ENCODE data around the gene CPN2.

The CPN2 gene, protein sequence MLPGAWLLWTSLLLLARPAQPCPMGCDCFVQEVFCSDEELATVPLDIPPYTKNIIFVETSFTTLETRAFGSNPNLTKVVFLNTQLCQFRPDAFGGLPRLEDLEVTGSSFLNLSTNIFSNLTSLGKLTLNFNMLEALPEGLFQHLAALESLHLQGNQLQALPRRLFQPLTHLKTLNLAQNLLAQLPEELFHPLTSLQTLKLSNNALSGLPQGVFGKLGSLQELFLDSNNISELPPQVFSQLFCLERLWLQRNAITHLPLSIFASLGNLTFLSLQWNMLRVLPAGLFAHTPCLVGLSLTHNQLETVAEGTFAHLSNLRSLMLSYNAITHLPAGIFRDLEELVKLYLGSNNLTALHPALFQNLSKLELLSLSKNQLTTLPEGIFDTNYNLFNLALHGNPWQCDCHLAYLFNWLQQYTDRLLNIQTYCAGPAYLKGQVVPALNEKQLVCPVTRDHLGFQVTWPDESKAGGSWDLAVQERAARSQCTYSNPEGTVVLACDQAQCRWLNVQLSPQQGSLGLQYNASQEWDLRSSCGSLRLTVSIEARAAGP

DNA sequence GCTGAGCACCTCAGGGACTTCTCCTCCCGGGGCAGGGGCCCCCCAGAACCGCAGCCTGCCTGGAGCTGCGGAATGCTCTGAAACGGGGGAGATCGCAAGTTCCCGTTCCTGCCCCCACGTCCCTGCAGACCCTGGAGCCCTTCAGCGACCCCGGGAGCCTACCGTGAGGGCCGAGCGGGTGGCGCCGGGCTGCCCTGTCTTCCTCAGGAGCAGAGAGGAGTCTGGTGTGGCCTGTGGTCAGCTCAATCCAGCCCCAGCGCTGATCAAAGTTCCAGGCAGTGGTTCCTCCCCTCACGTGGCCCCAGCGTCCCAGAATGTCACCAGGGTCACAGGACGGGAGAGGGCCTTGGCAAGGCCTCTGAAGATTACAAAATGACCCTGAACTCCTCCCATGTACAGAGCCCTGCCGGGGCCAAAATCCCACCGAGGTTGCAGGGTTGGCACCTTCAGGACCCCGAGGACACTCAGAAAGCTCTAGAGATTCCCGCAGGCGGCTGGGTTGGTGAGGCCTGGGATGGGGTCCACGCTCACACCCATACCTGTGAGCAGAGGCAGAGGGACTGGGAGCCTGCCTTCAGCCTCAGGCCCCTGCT lies at the start of gene CPN2:
CPN2 (minus strand) TSS at position 249 of the 593 bp plus-strand sequence. CDS start 8,626 bp downstream, outside the sequence.
- no peak for DNase-seq

DNA sequence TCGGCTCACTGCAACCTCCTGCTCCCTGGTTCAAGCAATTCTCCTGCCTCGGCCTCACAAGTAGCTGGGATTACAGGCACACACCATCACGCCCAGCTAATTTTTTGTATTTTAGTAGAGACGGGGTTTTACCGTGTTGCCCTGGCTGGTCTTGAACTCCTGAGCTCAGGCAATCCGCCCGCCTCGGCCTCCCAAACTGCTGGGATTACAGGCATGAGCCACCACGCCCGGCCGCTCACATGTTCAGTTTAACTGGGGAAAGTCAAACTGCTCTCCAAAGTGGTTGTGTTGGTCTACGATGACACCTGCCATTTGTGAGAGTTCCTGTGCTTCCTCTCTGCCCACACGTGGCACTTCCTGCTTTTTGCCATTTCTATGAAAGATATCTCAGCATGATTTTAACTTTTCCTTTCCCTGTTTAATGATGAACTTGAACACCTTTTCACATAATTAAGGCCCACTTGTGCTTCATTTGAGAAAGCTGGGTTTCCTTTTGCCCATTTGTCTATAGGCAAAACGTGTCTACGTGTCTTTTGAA lies 48.8 kb upstream of the CPN2 start:
- no peak for DNase-seq

DNA sequence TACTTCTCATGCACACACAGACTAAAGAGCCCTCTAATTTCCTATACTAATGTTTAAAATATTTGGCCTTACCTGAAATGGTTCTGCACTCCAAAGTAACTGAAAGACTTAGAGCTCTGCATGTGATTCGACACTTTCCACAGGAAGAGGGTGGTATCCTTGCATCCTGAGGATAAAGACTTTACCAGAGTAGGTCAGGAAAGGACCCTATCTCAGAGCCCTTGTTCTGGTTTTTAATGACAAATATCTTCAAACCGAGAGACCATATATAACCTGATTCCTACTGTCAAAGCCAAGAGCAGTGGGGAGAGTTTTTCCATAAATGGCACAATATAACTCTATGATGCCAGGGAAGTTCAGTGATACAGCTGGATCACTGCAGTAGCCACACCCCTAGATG lies 48.0 kb upstream of the CPN2 start, which contains the start of gene GP5:
GP5 (minus strand) TSS at position 101 of the 400 bp plus-strand sequence. CDS start 984 bp downstream, outside the sequence.
- DNase-seq = no peak

DNA sequence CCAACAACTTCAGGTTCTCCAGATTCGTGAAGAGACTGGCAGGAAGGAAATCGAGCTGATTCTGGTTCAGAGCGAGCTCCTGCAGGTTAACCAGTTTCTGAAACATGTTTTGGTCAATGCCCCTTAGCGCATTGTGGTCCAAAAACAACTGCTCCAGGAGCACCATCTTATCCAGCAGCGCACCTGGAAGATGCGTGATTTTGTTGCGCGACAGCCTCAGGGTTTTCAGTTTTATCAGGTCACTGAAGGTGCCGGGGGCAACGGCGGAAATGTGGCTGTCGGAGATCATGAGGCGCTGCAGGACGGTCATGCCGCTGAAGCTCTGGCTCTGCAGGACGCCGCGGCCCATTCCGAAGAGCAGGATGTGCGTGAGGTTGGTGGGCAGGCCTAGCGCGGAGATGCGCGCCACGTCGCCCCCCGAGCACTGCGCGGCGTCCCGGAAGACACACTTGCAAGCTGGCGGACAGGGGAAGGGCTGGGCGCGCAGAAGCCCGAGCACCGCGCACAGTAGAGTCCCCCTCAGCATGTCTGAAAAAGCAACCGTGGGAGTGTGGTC lies 46.7 kb upstream of the CPN2 start:
- peak; percentile 46 for DNase-seq

DNA sequence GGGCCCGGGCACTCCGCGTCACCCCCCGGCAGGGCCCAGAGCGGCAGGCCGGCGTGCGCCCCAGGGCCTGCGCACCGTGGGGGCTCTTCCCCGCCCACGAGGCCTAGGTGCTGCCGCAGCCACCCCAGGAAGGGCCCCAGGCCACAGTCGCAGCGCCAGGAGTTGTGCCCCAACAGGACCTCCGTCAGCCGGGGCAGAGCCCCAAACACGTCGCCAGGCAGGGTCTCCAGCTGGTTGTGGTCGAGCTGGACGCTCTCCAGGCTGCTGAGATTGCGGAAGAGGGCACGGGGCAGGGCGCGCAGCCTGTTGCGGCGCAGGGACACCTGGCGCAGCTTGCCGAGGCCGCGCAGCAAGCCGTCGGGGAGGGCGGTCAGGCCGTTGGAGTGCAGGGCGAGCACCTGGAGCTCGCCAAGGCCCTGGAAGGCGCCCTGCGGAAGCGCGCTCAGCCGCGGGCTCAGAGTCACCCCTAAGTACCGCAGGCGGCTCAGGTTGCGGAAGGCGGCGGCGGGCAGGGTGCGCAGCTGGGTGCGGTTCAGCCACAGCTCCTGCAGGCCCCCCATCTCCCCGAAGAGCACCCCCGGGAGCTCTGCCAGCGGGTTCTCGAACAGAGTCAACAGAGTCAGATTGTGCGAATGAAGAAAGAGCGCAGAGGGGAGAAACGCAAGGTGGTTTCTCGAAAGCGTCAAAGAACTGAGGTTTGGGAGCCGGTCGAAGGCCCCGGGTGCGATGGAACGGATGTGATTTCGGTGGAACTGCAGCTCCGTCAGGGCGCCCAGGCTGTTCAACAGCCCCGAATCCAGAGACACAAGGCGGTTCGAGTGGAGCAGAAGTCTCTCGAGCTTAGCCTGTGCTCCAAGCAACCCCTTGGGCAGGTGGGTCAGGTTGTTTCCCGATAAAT lies 46.0 kb upstream of the CPN2 start:
- peak; percentile 55 for DNase-seq

DNA sequence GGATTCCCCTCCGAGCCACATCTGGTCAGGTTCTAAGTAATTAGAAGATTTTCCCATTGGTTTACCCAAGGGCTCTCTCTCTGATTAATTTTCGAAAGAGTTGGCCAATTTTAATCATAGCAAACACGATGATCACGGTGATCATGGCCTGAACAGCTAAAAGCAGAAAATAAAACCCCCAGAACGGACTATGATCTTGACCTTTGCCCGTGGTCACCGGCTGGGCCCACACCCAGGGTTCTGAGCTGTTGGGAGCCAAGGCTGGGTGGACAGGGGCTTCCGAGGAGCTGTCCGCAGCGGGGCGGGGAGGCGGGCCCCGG lies 45.4 kb upstream of the CPN2 start:
- DNase-seq = no peak

DNA sequence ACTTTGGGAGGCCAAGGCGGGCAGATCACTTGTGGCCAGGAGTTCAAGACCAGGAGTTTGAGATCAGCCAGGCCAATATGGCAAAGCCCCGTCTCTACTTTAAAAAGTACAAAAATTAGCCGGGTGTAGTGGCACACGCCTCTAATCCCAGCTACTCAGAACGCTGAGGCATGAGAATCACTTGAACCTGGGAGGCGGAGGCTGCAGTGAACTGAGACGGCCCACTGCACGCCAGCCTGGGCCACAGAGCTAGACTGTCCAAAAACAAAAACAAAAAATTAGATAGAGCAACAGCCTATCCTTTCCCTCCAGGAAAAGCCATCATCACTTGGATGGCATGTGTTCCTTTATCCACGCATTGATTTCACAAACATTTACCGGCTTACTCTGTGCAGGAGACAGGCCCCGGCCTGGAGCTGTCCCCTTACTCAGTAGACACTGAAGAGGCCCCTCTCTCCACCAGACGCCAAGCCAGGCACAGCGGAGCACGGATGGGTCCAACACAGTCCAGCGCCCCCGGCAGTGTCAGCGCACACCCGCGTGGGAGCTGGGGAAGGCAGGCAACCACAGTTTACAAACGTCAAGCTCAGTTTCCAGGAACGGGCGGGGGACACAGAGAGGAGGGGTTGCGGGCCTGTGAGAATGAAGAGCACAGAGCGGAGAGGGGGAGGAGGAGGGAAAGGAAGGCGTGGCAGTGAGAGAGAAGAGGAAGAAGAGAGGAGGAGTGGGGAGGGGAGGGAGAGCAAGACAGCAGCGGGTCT lies 44.8 kb upstream of the CPN2 start:
- peak; percentile 74 for DNase-seq

DNA sequence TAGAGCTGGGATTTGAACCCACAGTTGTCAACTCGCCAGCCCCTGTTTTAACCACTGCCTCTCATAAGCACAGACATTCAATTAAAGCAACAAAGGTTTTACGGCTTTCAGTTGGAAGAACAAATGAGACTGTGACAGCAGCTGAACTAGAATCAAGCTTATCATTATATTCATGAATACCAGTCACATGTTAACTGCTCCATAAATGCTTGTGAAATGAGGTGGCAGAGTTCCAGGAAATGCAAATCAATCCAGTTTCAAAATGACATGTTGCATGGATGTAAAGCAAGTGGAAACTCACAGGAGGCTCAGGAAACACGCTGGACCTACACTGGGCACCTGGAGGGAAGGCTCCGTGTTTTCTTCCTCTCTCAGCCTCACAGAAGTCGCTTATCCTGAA lies 44.1 kb upstream of the CPN2 start:
- no peak for DNase-seq

DNA sequence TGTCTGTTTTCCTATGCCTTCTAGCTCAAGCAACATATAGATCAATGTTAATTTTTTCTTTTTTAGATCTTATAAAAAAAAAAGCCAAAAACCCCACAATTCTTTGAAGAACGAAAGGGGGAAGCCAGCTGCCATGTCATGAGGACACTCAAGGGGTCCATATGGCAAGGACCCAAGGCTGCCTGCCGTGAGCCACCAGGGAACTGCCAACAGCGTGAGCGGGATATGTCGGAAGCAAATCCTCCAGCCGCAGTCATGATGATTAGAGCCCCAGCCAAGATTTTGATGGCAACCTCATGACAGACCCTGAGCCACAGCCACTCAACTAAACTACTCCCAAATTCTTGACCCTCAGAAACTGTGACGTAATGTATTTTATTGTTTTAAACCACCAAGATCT lies 41.4 kb upstream of the CPN2 start:
- no peak for DNase-seq

DNA sequence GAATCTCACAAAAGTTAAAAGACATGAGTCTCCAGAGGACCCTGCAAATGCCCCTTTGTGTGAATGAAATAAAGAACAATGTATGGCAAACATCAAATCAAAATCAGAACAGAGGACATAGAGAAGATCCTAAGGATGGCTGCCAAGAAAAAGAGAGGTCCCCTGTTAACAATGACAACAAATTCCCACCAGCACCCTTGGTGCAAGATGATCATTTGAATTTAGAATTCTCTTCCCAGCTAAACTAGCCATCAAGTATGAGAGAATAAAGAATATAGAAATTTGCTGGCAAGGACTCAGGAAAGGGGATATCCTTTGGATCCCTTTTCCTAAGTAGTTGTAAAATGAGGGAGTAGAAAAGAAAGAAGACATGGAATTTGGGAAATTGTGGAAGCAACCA lies 39.7 kb upstream of the CPN2 start:
- DNase-seq = no peak

DNA sequence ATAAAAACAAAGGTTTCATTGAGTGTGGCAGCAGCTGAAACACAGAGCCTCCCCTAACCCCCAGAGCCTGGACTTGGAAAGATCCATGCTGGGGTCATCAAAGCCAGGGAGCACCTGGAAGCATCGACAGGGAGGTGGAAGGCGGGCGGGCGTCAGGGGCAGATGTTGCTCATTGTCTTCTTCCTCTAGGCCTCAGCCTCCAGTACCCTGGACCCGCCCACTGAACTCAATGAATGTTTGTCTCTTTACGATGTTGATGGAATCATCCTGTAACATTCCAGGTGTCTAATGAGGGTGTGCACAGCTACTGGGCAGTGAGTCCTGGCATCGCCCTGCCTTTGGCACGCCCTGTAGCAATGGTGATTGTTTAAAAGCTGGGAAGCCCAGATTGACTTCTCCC lies 38.1 kb upstream of the CPN2 start:
- no peak for DNase-seq

DNA sequence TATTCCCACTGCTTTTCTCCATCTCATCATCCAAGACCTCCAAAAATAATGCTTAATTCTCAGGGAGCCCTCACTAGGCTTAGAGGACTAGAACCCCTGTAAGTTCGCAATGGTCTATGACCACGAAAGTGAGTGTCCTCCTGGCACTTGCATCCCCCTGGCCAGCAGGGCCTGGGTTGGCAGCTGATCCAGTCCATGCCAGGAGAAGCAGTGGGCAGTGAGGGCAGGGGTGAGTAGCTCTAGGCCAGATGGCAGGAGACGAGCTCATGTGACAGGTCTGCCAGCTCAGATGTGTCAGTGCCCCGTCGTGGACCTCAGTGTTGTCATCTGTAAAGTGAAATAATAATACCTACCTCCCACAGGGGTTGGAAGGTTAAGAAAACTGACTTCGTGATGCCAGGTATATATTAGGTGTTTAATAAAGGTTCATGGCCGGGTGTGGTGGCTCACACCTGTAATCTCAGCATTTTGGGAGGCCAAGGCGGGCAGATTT lies 36.8 kb upstream of the CPN2 start:
- DNase-seq = no peak

DNA sequence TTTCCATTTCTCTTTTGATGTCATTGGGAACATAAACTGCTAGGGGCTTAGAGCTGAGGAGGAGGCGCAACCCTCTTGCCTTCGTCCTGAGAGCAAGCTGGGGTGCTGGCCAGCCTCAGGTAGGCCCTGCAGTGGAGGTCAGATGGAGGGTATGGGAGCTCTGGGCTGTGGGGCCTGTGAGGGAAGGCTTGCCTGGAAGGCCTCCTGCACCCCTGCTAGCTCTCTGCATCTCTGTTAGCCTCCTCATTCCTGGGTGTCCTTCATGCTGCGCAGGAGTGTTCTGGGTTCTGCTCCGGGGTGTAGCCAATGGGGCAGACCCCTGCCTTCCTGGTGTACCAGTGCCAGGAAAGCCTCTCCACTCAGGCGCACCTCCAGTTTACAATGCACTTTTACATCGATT lies 36.1 kb upstream of the CPN2 start:
- no peak for DNase-seq

DNA sequence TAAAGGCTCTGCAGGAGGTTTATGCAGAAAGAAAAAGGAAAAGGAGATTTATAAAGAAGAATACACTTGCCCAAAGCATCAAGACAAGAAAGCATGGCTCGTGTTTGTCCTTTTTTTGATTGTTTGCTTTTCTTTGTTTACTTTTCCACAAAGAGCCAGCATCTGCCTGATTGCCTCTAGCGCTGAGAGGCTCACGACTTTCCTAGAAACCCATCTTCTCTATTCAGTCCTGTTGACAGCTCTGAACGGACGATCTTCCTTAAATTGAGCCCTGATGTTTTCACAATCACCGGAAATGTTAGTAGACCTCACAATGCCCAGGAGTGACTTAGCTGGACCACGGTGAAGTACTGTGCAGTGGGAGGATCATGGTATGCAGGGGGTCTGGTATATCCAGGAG lies 35.5 kb upstream of the CPN2 start:
- no peak for DNase-seq

DNA sequence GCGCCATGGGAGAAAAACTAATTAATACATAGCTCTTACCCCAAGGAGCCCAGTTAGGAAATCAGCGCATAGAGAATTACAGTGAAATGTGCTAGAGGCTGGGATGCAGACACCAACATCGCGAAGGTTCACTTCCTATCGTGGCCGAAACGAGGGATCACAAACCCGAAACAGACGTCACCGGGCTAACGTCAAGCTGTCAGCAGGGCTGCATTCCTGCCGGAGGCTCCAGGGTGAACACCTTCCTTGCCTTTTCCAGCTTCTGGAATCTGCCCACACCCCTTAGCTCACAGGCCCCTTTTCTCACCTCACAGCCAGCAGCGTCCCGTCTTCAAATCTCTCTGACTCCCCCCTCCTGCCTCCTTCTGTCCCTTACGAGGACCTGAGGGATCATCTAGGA lies 34.9 kb upstream of the CPN2 start:
- DNase-seq = no peak

DNA sequence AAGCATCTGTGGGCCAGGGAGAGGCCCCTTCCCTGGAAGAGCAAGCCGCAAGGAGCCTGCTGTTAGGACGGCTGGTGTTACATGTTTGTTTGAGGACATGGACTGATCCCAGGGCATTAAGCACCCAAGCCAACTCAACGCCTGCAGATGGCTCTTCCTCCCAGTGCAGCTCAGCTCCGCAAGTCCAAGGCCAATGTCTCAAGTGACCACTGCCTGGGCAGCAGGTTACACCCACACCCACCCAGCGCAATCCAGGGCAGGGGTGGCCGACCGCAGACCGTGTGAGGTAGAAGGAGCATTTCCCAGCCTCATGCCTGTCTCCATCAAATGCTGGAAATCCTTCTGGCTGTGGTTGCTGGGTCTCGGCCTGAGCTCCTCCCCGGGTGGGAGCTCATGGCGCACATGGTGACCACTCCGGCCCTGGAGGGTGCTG lies 33.5 kb upstream of the CPN2 start:
- no peak for DNase-seq

DNA sequence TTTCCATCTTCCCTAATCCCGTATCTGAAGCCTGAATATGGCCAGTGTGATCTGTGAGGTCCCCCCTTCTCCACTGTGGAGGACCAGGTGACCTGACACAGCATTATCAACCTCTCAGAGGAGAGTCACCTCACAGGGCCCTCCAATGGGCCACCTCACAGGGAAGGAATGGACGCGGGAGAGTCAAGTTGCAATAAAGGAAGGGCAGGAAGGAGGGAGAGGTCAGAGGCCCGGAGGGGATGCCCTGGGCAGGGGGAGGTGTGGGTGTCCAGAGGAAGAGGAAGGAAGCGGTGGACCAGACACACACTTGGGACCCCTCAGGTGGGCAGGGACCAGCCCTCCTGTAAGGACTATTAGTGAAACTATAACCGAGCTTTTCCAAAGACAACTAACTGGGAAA lies 33.0 kb upstream of the CPN2 start:
- no peak for DNase-seq

DNA sequence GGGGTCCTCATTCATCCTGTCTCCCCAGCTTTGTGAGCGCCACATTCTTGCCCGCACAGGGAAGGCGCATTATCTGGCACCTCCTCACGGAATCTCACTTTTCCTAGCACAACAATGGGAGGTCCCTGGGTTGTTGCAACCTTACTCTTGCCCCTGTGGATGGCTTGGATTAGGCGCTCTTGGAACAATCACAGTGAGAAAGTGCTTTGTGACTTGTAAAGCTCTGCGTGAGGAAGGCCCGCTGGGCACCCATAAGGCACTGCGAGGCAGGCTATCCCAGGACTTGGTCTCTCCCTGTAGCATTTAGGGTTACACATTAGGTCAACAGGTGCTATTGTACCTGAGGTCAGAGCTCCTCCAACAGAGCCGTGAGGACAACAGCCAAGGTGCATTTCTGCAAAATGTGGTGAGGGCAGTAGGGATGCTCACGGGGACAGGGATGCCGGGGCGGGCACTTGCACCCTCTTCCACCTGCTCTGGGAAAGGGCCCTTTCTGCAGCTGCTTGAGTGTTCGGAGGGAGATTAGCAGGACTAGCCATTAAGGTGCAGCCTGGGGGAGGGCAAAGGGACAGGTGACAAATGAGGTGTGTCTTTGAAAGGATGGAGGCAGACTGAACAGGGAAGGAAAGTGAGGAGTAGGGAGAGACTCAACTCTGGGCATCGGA lies 32.3 kb upstream of the CPN2 start:
- no peak for DNase-seq

DNA sequence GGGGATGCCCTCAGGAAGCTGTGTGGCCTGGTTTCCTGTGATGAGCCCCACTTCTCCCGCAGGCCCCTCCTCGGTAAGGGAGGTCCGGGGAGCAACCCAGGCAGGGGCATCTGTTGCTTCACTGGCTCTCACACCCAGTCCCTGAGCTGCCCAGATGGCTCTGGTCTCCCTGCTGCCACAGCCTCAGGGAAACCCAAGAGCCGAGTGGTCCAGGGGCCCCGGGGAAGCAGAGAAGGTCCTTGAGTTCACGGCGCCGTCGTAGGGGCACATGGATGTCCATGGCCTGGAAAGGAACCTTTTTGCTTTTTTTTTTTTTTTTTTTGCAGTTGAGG lies 31.7 kb upstream of the CPN2 start:
- DNase-seq = no peak

DNA sequence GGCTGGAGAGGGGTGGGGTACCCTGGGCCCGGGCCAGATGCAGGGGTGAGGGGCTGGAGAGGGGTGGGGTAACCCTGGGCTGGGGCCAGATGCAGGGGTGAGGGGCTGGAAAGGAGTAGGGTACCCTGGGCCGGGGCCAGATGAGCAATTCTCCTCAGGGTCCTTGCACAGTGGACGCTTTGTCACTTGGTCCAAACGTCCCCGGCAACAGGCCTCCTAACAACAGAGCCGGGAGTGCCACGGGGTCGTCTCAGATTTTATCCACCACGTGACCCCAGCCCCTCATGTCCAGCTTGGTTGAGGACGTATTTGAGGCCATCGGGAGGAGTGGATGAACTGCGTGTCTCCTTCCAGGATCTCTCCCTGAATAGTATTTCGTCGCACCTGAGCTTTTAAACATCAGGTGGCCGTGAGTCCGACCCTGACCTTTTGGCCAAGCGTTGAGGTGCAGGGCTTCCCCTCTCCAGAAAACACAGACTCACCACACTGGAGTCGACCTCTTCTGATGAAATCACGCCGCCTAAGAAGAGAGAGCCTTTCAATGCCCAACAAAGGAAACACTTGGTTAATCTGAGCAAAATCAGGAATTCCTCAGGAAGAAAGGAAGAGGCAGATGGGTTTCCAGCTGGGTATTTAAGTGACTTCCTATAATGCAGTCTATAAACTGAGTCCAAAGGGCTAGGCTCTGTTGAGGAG lies 31.2 kb upstream of the CPN2 start:
- DNase-seq = no peak

DNA sequence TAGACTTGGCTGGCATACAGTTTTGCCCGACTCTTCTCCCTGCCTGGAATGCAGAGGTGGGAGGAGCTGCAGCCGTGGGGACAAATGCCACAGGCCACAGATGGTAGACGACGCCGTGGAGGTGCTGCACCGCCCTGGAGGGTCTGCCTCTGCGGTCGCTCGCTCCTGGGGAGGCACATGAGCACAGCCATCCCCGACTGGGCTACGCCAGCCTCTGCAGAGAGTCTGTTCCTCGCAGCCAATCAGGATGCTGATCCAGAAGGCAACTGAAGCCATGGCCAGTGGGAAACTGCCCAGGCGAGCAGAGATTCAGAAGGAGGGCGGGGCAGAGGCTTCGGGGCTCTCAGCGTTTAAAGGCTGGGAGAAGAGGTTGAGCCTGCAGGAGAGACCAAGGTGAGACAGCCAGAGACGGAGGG lies 30.3 kb upstream of the CPN2 start:
- no peak for DNase-seq

Measured in stimulated activated CD4-positive, alpha-beta T cell treated with anti-CD3 and anti-CD28 coated beads, Interleukin-15, amount 100 ng/mL, for 24 hours (primary cell).